NCI-H187 (cell line): ENCODE results near the gene BCL6B.
"Not testable (repeated sequence)": the region's sequence is repeated elsewhere in the genome, so short reads cannot be mapped to it uniquely, and the experiment has no call there.

Source experiments
- DNase-seq, 2 experiments: peaks; one replicate each; lab custom pipeline; 2025; lab: John Stamatoyannopoulos, UW

BCL6B gene

GRCh38 chr17:7027335-7027734 is 4.5 kb downstream of the BCL6B start:
- DNase-seq, result no peak

DNA sequence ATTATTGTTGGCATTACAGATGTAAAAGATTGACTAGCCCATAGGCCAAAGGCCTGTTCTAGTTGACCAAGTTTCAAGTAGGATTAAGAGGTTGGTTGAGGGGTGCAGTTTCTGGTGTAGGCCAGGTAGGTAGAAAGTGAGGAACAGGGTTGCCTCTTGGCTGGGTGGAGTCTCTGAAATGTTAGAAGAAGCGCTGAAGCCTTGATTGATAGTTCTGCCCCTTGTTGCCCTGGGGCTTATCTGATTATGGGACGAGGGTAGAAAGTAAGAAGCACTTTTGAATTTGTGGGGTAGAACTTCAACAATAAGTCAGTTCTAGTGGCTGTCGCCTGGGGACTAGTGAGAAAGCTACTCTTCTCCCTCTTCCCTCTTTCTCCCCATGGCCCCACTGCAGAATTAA is 6.2 kb downstream of the BCL6B start:
- no peak for DNase-seq

DNA sequence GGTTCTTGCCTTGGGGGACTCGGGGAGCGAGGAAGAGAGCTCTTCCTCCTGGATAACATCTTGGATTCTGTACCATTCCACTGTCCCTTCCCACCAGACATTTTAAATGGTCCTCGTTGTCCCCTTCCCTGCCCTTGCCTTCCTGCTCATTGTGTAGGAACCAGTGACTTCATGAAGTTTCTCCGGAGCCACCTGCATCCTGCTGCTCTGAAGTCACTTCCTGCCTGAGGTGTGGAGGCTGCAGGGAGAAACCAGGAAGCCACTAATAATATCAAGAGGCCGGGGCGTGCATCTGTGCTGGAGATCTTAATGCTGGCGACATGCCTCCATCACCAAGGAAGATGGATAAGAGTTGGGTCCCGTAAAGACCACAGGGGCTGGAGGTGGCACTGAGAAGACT is 6.8 kb downstream of the BCL6B start:
- DNase-seq, result no peak

GRCh38 chr17:7034955-7035590 is 12.2 kb downstream of the BCL6B start:
- DNase-seq, result no peak

- peak; percentile 81 to 91 for DNase-seq
Measured at GRCh38 chr17:7035591-7036368, 12.9 kb downstream of the BCL6B start, which contains the start of gene SLC16A13. Gene SLC16A13, plus strand, starts transcription at chr17:7036015. Its CDS starts 368 bp downstream, at chr17:7036383.

- no peak for DNase-seq
Measured at GRCh38 chr17:7038025-7038862, 15.4 kb downstream of the BCL6B start.

DNA sequence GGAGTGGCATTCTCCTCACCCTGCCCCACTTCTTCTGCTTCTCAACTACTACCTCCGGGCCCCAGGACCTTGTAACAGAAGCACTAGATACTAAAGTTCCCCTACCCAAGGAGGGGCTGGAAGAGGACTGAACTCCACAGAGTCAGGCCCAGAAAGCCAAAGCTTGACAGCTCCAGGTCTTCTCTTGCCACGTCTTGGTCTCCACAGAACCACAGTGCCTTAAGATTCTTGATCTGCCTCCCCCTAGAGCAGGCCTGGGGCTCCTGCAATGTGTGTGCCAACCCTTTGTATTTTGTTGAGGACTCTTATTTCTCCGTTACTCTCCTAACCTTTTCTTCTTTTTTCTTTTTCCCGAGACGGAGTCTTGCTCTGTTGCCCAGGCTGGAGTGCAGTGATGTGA is 17.0 kb downstream of the BCL6B start:
- DNase-seq, result no peak

DNA sequence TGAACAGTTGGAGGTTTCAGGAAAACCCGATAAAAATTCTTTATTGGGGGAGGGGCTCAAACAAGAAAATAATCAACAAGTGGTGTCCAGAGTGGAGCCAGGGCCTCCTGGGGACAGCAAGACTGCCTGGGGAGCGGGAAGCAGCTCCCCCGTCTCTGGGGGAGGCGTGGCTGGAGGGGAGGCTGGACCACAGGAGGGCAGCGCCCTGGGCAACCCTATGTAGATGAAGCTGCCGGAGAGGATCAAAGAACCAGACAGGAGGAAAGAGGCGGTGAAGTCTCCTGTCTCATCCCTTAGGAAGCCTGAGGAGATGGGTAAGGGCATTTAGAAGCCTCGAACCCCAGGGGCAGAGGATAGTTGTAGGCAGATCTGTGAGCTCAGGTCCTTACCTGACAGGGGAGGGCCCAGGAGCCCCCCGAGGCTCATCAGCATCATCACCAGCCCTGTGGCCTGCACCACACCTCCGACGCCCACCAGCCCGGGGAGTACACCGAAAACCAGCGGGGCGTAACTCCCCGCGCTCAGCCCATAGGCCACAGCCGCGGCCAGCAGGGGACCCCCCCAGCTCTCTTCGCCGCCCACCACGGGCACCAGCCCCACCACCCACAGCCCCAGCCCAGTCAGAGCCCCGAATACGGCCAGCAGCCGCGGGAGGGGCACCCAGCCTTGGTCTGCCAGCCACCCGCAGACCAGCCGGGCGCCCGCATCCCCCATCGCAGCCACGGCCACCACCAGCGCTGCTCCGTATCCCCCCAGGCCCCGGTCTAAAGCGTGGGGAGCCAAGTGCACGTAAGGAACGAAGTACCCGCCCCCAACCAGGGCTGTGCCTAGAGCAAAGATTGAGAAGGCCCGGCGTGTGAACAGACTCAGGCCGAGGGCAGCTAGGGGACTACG is 19.0 kb downstream of the BCL6B start:
- no peak for DNase-seq

- no peak for DNase-seq
Measured at GRCh38 chr17:7042501-7043181, 19.8 kb downstream of the BCL6B start.

- DNase-seq, result no peak
Measured at GRCh38 chr17:7043182-7043496, 20.3 kb downstream of the BCL6B start.

DNA sequence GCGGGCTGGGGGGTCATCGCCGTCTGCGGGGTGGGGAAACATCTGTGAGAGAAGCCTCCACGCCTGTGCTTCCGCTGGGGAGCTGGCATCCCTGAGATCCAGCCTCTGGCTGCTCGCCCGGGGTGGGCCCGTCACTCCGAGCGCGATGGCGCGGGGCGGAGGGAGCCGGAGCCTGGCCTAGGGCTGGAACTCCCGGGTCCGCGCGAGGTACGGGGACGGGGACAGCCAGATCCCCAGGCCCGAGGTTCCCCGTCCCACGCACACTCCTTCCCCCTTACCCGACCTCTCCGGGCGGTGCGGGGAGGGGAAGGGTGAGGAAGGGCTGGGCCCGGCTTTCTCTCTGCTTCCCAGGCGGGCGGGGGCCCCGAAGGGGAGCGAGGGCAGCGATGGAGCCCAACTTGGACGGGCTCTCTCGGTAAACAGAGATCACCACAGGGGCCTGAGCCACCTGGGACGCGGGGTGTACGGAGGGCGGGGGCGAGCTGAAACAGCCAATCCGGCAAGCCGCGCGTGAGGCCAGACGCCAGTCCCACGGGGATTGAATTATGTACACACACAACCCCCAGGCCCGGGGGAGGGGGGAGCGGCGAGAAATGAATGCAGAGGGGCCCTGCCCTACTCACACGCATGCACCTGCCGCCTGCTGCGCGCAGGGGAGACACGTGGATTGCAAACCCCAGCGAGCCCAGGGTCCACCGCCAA is 20.8 kb downstream of the BCL6B start, which contains the start of gene SLC16A11:
Gene SLC16A11, minus strand, starts transcription at position 596 of the 702 bp plus-strand sequence. Its CDS starts 579 bp downstream, at position 17.
- peak; percentile 44 to 59 for DNase-seq

DNA sequence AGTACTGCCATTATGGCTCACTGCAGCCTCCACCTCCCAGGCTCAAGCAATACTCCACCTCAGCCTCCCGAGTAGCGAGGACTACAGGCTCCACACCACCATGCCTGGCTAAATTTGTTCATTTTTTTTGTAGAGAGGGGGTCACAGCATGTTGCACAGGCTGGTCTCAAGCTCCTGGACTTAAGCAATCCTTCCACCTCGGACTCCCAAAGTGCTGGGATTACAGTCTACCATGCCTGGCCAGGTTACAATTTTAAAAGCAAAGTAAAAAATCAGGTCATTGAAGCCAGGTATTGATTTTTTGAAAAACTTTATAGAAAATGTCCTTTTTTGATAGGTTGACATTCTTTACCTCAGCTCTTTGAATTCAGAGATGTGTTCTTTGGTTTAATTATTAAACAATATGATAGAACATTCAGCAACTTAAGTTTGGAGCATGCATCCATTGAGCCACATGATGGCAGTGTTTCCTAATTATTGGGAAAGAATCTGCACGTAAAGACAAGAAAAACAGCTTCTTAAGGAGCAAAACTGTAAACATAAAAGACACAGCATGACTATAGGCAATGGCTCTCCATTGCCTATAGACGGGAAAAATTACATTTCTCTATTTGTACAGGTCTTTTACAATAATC is 22.8 kb downstream of the BCL6B start:
- no peak for DNase-seq

GRCh38 chr17:7046127-7046724 is 23.4 kb downstream of the BCL6B start:
- peak; percentile 22 to 46 for DNase-seq

GRCh38 chr17:7046725-7047397 is 24.0 kb downstream of the BCL6B start:
- peak in 1 of 2 experiments; percentile 17 for DNase-seq

DNA sequence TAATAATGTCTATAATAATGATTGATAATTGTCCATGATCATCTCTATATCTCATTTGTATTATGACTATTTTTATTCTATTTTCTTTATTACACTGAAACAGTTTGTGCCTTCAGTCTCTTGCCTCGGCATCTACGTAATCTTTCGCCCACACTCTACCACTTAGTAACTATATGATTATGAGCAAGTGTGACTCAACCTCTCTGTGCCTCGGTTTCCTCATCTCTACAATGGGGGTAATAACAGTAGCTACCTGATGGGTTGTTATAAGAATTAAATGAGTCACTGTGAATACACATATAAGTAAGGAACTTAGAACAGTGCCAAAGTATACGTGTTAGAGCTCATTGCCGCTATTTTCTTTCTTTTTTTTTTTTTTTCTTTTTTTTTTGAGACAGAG is 24.7 kb downstream of the BCL6B start:
- no peak for DNase-seq

- DNase-seq, result no peak
Measured at GRCh38 chr17:7048968-7049367, 26.1 kb downstream of the BCL6B start.

DNA sequence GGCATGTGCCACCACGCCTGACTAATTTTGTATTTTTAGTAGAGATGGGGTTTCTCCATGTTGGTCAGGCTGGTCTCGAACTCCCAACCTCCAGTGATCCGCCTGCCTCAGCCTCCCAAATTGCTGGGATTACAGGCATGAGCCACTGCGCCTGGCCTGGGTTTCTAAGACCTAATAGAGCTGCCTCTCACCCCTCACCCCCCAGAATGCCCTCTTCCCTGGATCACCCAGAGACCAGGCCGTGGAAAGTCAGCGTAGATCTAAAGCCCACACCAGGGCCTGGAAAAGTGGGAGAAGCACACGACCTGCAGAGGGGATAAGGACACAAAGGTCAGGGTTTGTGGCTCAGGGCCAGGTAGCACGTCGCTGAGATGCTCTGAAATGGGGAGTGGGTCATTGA is 27.7 kb downstream of the BCL6B start:
- not testable (repeated sequence) for DNase-seq

DNA sequence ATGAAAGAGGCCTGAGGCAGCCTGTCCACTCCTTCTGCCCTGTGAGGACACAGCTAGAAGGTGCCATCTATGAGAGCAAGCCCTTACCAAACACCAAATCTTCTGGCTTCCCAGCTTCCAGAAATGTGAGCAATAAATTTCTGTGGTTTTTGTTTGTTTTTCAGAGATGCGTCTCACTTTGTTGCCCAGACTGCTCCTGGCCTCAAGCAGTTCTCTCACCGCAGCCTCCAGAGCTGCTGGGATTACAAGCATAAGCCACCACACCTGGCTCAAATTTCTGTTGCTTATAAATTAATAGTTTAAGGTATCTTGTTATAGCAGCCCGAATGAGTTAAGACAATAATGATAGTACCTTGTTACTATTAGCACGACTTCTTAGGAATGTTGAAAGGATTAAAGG is 33.5 kb downstream of the BCL6B start:
- no peak for DNase-seq
